ENCODE results near the gene PLG.
A peak's percentile ranks its signal among the peaks of the same experiment; 100 is the strongest.
"Not testable (repeated sequence)": the region's sequence is repeated elsewhere in the genome, so short reads cannot be mapped to it uniquely, and the experiment has no call there.

The PLG gene

DNA sequence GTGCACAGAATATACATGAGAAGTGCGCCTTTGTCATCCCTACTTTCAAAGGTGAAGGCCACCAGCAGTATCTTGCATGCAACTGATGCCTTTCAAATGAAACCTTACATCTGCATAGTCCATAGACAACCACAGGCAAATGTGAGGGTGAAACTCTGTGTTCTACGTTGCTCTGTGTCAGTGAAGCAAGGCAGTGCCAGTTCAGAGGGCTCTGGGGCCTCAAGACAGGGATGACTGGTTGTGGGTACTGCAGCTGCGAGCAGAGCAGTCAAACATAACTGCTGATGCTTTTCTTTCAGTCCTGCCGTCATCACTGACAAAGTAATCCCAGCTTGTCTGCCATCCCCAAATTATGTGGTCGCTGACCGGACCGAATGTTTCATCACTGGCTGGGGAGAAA, 39.0 kb downstream of the PLG start:
- H3K9me3 Mint-ChIP-seq (ENCODE audit: low read depth): not testable (repeated sequence)

DNA sequence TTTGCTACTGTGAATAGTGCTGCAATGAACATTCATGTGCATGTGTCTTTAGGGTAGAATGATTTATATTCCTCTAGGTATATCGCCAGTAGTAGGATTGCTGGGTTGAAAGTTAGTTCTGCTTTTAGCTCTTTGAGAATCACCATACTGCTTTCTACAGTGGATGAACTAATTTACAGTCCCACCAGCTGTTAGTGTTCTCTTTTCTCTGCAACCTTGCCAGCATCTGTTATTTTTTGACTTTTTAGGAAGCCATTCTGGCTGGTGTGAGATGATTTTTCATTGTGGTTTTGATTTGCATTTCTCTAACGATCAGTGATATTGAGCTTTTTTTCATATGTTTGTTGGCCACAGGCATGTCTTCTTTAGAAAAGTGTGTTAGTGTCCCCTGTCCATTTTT, 40.0 kb downstream of the PLG start:
- H3K4me3 Mint-ChIP-seq: no peak overlapping the region
- H3K9me3 Mint-ChIP-seq (ENCODE audit: low read depth): peaks cover 10% of the 10 kb centered on the region
- H3K27me3 Mint-ChIP-seq: peaks cover 10% of the 10 kb centered on the region
- H3K4me1 Mint-ChIP-seq (ENCODE audit: low read depth): no peaks in the 10 kb centered on the region
- no peak overlapping the region for H3K27ac Mint-ChIP-seq
- H3K36me3 Mint-ChIP-seq: peaks cover 2% of the 10 kb centered on the region

More for the DNA sequence above, 39.0 kb downstream of the PLG start:
- not testable (repeated sequence) for H3K36me3 Mint-ChIP-seq; H3K27me3 Mint-ChIP-seq; H3K4me1 Mint-ChIP-seq (ENCODE audit: low read depth); H3K27ac Mint-ChIP-seq; H3K4me3 Mint-ChIP-seq

DNA sequence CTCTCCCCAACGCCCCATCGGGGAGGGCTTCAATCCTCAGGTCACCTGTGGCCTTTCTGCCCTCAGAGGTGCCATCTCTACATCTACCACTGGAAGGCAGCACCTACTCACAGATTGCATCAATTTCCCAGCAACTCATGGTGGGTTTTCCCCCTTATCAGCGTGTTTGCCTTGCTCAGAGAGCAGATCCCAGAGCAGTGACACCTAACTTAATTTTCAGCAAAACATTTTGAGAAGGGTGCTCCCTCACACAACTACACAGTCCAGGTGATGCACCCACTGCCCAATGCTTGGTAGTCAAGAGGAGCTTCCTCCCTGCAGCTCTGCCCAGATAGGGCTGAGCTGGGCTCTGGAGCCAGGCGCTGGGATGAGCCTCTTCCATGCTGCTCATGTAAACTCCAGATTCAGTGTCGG, 48.2 kb downstream of the PLG start:
- Mint-ChIP-seq H3K27me3 (peaks cover 9% of the 10 kb centered on the region), H3K36me3 (peaks cover 2% of the 10 kb centered on the region), H3K4me3 (no peak overlapping the region), H3K9me3 (ENCODE audit: low read depth) (peaks cover 10% of the 10 kb centered on the region), H3K27ac (no peak overlapping the region), H3K4me1 (ENCODE audit: low read depth) (no peaks in the 10 kb centered on the region)

DNA sequence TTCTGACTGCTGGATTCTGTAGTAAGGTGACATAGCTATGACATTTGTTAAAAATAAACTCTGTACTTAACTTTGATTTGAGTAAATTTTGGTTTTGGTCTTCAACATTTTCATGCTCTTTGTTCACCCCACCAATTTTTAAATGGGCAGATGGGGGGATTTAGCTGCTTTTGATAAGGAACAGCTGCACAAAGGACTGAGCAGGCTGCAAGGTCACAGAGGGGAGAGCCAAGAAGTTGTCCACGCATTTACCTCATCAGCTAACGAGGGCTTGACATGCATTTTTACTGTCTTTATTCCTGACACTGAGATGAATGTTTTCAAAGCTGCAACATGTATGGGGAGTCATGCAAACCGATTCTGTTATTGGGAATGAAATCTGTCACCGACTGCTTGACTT, 51.2 kb downstream of the PLG start:
- H3K27ac Mint-ChIP-seq; H3K9me3 Mint-ChIP-seq (ENCODE audit: low read depth); H3K36me3 Mint-ChIP-seq; H3K4me3 Mint-ChIP-seq; H3K4me1 Mint-ChIP-seq (ENCODE audit: low read depth): not testable (repeated sequence)
- peaks cover 21% of the 10 kb centered on the region for H3K27me3 Mint-ChIP-seq

DNA sequence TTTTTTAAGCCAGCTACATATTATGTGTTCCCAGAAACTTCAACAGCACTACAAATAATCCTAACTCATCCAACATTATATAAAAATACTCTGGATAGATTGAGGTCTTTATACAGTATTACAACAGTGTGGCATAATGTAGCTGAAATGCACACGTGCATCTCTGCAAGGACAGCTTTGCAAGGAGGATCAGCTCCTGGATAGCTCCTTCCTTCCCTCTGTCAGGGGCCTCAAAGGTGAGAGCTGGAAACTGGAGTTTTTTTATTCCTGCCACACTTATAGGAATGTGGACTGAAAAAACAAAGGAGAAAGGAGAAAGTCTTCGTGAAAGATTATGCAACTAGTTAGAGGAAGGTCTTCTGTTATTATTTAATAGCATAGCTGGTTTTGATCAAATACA, 53.1 kb downstream of the PLG start:
- Mint-ChIP-seq H3K4me3 (no peak overlapping the region), H3K9me3 (ENCODE audit: low read depth) (no peaks in the 10 kb centered on the region), H3K27ac (no peak overlapping the region), H3K36me3 (no peaks in the 10 kb centered on the region), H3K27me3 (peaks cover 31% of the 10 kb centered on the region), H3K4me1 (ENCODE audit: low read depth) (no peaks in the 10 kb centered on the region)

DNA sequence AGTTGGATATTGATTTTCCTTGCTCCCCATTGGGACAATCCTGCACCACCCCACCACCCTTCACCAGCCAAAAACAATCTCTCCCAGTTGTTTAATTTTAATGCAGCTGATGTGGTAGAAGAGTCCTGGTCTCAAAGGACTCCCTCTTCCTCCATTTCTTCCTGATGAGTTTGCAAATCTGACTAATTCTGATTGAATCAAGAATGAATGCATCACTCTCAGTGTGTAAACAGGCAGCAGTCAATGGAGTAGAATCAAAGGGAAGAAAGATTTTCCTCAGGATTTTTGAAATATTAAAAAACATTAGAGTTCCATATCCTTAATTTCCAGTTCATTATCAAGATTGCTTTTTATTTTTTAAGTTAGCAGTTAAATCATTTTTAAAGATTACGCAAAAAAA, 54.0 kb downstream of the PLG start:
- H3K4me1 Mint-ChIP-seq (ENCODE audit: low read depth): no peaks in the 10 kb centered on the region
- no peak overlapping the region for H3K27ac Mint-ChIP-seq
- no peaks in the 10 kb centered on the region for H3K9me3 Mint-ChIP-seq (ENCODE audit: low read depth)
- H3K36me3 Mint-ChIP-seq: no peaks in the 10 kb centered on the region
- H3K27me3 Mint-ChIP-seq: peaks cover 30% of the 10 kb centered on the region
- no peak overlapping the region for H3K4me3 Mint-ChIP-seq

DNA sequence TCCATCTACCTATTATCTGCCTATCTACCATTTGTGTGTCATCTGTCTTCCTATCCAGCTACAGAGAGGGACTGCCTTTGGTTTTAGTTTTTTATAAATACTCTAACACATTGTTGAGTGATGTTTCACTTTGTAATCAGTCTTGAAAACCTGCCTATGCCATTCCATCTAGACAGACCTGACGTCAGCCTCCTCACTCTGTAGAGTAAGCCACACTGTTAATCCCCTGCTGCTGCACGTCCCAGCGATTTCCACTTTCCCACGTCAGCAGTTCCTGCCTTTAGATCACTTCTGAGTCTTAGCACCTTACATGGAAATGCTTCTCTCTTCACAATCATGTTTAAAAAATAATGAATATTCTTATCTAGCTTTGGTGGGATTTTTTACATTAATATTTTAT, 54.8 kb downstream of the PLG start:
- Mint-ChIP-seq H3K9me3 (ENCODE audit: low read depth) (peaks cover 7% of the 10 kb centered on the region), H3K4me3 (no peak overlapping the region), H3K4me1 (ENCODE audit: low read depth) (no peaks in the 10 kb centered on the region), H3K27me3 (peaks cover 32% of the 10 kb centered on the region), H3K36me3 (no peaks in the 10 kb centered on the region), H3K27ac (no peak overlapping the region)

DNA sequence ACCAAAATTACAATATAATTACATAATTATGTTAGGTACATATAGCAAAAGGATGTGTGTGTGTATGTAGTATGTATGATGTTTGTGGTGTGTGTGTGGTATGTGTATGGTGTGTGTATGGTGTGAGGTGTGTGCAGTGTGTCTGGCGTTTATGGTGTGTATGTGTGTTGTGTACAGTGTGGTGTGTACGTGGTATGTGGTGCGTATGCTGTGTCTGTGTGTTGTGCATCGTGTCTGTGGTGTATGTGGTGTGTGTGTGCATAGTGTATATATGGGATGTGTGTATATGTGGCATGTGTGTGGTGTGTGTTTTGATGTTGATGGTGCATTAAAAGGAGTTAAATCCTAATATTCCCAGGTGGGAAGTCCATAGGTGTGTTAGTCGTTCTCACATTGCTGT, 62.8 kb downstream of the PLG start:
- peaks cover 22% of the 10 kb centered on the region for H3K27me3 Mint-ChIP-seq
- peaks cover 3% of the 10 kb centered on the region for H3K4me1 Mint-ChIP-seq (ENCODE audit: low read depth)
- H3K36me3 Mint-ChIP-seq: no peaks in the 10 kb centered on the region
- H3K4me3 Mint-ChIP-seq: no peak overlapping the region
- no peak overlapping the region for H3K27ac Mint-ChIP-seq
- peaks cover 12% of the 10 kb centered on the region for H3K9me3 Mint-ChIP-seq (ENCODE audit: low read depth)

DNA sequence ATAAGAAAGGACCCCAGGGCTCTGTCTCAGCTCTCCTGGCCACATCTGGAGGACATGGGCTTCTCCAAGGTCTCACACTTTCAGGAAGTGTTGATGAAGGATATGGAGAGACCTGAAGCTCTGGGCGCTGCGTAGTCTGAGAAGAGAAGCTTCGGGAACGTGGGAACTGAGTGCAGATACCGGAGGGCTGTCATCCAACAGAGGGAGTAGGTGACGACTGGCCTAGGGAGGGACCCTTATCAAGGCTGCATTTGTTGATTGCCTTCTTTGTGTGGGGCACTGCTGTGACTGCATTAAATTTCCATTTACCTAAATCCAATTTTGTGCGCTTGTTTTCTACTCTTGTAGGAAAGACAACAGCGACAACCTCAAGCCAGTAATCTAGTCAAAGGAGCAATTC, 63.4 kb downstream of the PLG start:
- Mint-ChIP-seq H3K9me3 (ENCODE audit: low read depth) (peaks cover 12% of the 10 kb centered on the region), H3K4me3 (no peak overlapping the region), H3K36me3 (no peaks in the 10 kb centered on the region), H3K27ac (no peak overlapping the region), H3K27me3 (peaks cover 20% of the 10 kb centered on the region), H3K4me1 (ENCODE audit: low read depth) (peaks cover 3% of the 10 kb centered on the region)

DNA sequence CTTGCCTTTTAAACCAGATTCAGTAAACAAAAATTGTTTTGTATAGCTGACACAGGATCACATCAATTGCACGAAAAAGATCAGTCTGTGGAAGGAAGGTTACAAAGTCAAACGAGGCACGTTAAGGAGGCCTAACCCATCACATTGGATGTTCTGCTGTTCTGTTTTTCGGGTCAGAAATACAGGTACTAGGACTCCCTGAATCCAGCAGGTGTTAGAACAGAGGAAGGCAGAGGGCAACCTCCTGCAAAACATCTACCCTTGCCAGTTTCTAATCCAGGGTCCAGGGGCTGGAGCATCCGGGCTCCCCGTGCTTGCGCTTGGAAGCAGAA, 64.6 kb downstream of the PLG start:
- peaks cover 18% of the 10 kb centered on the region for H3K27me3 Mint-ChIP-seq
- H3K27ac Mint-ChIP-seq: no peak overlapping the region
- H3K36me3 Mint-ChIP-seq: no peaks in the 10 kb centered on the region
- H3K4me3 Mint-ChIP-seq: peak overlapping the region; percentile 31
- peaks cover 7% of the 10 kb centered on the region for H3K9me3 Mint-ChIP-seq (ENCODE audit: low read depth)
- peaks cover 3% of the 10 kb centered on the region for H3K4me1 Mint-ChIP-seq (ENCODE audit: low read depth)

DNA sequence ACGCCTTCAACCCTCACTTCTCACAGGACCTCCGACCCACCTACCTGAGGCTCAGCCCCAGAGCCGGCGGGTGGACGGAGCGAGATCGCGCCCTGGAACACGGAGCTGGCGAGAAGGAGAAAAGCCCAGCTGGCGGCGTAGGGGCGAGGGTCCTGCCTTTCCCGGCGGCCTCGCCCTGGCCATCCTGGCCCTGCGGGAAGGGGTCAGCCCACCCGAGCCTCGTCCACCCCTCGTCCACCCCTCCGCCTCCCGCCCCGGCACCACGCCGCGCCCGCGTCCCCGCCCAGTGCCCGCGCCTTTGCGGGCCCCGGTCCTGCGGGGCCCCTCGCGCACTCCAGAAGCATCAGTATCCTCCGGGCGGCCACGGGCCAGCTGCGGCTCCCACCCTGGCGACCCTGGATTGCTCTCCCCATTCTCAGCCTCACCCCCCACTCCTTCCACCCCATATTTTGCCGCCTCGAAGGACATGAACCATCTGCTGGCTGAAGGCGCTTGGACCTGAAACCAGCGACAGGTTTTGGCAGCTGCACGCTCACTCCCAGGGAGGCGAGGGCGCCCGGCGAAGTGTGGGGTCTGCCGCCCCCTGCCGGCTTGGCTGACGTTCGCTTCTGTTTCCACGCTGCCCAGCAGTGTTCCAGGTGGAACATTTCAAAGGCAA, 65.1 kb downstream of the PLG start:
- H3K36me3 Mint-ChIP-seq: no peaks in the 10 kb centered on the region
- no peak overlapping the region for H3K27ac Mint-ChIP-seq
- H3K4me3 Mint-ChIP-seq: peak overlapping the region; percentile 79
- peaks cover 2% of the 10 kb centered on the region for H3K9me3 Mint-ChIP-seq (ENCODE audit: low read depth)
- H3K4me1 Mint-ChIP-seq (ENCODE audit: low read depth): peaks cover 3% of the 10 kb centered on the region
- peaks cover 20% of the 10 kb centered on the region for H3K27me3 Mint-ChIP-seq

DNA sequence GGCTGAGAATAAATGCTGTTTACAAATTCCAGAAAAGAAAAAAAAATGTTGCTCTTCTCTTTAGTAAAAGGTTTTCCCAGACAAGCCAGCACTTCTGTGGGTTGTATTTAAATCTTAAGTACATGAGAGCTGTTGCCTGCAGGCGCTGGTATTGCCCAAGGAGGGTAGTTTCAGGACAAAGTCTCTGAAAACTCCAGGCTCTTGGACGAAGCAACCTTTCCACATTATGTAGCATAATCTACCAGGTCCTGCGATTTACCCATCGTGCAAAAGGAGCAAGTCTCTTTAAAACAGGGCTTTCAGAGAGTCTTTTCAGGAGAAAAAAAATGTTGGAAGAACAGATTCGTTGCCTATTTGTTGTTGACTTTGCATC, 65.6 kb downstream of the PLG start:
- Mint-ChIP-seq H3K36me3 (no peaks in the 10 kb centered on the region), H3K27ac (no peak overlapping the region), H3K4me1 (ENCODE audit: low read depth) (peaks cover 3% of the 10 kb centered on the region), H3K4me3 (peak overlapping the region; percentile 79), H3K9me3 (ENCODE audit: low read depth) (no peaks in the 10 kb centered on the region), H3K27me3 (peaks cover 19% of the 10 kb centered on the region)

DNA sequence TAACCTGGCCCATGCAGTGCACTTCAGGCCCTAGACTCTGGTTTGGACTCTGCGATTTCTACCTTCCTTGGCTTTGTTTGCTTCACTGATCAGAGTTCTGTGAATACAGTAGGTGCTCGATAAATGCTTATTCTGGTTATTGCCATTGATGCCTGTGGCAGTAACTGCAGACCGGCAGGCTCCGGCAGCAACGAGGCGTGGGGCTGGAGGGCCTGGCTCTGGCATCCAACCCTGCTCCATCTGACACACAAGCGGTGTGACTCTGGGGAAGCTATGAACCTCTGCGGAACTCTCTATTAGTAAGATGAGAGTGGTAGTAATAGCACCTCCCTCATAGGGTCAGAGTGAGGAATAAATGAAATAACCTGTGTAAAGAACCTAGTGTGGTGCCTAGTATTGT, 66.1 kb downstream of the PLG start:
- H3K36me3 Mint-ChIP-seq: no peaks in the 10 kb centered on the region
- no peaks in the 10 kb centered on the region for H3K9me3 Mint-ChIP-seq (ENCODE audit: low read depth)
- H3K27me3 Mint-ChIP-seq: peaks cover 17% of the 10 kb centered on the region
- peaks cover 3% of the 10 kb centered on the region for H3K4me1 Mint-ChIP-seq (ENCODE audit: low read depth)
- H3K27ac Mint-ChIP-seq: no peak overlapping the region
- peak overlapping the region; percentile 67 for H3K4me3 Mint-ChIP-seq

DNA sequence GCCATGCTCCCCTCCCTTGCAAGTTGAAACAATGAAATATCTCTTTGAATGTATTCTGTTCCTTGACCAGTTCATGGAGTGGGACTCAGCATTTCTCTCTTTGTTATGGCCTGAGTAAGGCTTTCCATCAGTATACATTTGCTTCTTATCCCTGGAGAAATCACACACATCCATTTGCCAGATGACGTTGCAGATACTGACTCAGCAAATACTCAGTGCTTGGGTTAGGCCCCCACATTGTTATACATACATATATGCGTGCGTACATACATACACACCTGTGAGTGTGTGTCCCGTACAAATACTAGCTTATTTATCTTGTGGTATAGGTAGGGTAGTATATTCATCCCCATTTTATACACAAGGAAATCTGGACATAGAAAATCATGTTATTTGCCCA, 72.4 kb downstream of the PLG start:
- no peak overlapping the region for H3K4me3 Mint-ChIP-seq
- H3K4me1 Mint-ChIP-seq (ENCODE audit: low read depth): no peaks in the 10 kb centered on the region
- no peaks in the 10 kb centered on the region for H3K36me3 Mint-ChIP-seq
- peaks cover 4% of the 10 kb centered on the region for H3K27me3 Mint-ChIP-seq
- no peaks in the 10 kb centered on the region for H3K9me3 Mint-ChIP-seq (ENCODE audit: low read depth)
- no peak overlapping the region for H3K27ac Mint-ChIP-seq

DNA sequence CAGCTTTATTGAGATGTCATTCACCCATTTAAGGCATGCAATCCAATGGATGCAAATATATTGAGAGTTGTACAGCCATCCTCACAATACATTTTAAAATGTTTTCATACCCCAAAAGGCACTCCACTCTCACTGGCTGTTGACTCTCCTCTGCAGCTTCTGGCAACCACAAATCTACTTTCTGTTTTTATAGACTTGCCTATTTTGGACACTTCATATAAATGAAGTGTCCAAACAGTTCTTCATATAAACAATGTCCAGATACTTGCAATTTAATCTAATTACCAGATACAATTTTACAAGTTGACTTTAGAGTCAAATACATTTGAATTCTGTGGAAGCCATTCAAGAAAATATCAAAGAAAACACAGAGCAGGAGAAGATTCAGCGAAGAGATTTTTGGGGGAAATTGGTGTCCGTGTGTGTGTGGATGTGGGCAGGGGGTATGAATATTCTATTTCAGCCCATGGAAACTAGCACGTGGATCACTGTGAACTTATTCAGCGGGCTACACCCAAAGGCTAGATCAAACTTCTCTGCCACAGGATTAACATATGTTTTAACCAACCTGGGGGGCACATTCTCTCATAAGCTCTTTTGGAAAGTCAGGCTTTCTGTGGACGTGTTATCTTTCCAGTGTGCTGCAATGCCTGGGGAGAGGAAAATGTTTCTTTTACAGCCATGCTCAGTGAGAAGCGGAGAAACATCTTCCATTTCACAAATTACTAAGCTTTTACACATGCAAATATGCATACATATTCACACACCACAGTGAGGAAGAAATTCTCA, 73.9 kb downstream of the PLG start:
- H3K27me3 Mint-ChIP-seq: peaks cover 4% of the 10 kb centered on the region
- no peak overlapping the region for H3K4me3 Mint-ChIP-seq
- no peaks in the 10 kb centered on the region for H3K9me3 Mint-ChIP-seq (ENCODE audit: low read depth)
- H3K27ac Mint-ChIP-seq: no peak overlapping the region
- H3K36me3 Mint-ChIP-seq: no peaks in the 10 kb centered on the region
- no peaks in the 10 kb centered on the region for H3K4me1 Mint-ChIP-seq (ENCODE audit: low read depth)

DNA sequence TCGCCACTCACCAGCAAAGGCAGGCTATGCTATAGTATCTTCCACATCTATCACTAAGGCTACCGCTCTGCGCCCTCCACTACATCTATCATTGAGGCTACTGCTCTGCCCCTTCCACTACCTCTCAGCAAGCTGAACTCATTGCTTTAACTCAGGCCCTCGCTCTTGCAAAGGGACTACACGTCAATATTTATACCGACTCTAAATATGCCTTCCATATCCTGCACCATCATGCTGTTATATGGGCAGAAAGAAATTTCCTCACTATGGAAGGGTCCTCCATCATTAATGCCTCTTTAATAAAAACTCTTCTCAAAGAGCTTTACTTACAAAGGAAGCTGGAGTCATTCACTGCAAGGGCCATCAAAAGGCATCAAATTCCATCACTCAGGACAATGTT, 77.1 kb downstream of the PLG start:
- H3K4me3 Mint-ChIP-seq; H3K27ac Mint-ChIP-seq; H3K27me3 Mint-ChIP-seq; H3K36me3 Mint-ChIP-seq; H3K4me1 Mint-ChIP-seq (ENCODE audit: low read depth); H3K9me3 Mint-ChIP-seq (ENCODE audit: low read depth): not testable (repeated sequence)

Data from activated naive CD8-positive, alpha-beta T cell (primary cell).